ENCODE results near the gene OR51A7.
"Not testable (repeated sequence)": the region's sequence is repeated elsewhere in the genome, so short reads cannot be mapped to it uniquely, and the experiment has no call there.

The OR51A7 gene, protein sequence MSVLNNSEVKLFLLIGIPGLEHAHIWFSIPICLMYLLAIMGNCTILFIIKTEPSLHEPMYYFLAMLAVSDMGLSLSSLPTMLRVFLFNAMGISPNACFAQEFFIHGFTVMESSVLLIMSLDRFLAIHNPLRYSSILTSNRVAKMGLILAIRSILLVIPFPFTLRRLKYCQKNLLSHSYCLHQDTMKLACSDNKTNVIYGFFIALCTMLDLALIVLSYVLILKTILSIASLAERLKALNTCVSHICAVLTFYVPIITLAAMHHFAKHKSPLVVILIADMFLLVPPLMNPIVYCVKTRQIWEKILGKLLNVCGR

DNA sequence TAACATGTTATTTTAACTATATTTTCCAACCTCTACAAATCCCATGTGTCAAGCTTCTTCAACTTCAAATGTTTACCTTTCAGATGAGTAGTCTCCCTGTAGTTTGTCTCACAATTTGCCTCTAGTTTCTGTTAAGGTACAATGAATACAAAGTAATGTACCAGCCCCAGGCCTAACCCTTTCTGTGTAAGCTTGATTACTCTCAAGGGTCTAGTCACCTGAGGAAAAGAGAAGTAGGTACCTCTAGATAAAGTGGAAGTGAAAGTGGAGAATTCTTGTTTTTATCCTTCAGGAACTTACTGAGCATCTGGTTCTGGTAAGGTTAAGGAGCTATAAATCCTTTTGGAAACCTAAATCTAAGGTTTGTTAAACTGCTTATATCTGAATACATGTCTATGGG, at the start of gene OR51A7:
Gene OR51A7, plus strand, starts transcription at position 300 of the 400 bp plus-strand sequence. CDS start 3,587 bp downstream, outside the sequence.
- no peak for DNase-seq (ENCODE audit: low read depth in 1 of 2, low spot score in 1 of 2)

DNA sequence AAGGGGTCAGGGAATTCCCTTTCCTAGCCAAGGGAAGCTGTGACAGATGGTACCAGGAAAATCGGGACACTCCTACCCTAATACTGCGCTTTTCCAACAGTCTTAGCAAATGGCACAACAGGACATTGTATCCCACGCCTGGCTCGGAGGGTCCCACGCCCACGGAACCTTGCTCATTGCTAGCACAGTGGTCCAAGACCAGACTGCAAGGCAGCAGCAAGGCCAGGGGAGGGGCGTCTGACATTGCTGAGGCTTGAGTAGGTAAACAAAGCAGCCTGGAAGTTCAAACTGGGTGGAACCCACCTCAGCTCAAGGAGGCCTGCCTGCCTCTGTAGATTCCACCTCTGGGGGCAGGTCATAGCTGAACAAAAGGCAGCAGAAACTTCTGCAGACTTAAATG, 49.3 kb upstream of the OR51A7 start:
- DNase-seq (ENCODE audit: low read depth in 1 of 2, low spot score in 1 of 2), result not testable (repeated sequence)

DNA sequence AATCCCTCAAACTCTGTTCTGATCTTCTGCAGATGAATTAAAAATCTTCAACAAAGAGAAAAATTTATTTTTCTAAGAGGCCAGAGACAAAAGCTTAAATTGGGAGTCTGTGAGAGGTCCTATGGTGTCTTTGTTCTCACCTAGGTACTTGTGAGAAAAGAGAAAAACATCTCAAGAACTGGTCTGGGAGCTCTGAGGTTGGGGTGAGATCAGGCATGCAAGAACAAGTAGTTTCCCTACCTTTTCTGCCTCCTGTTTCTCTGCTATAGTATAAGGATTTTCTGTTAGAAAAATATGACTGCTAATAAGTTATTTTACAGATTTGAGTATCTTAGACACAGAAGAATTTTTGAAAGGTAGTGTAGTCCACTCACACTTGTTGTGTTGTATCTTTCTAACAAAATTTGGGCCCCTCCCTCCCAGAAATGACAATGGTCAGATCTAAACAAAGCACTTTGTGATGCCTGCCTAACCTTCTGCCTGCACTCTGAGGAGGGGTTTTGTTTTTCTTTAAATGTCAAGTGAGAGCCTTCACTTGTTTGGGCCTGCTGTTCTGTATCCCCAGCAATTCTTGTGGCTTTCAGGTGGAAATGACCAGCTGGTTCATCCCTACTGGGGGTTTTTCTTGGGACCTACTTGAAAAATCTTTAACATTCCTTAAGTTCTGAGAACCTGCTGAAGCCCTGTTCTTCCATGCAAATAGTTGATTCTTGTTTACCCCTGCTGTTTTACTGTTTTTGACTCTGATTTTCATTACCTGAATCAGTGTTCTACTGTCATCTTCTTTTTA, 40.9 kb upstream of the OR51A7 start:
- no peak for DNase-seq (ENCODE audit: low read depth in 1 of 2, low spot score in 1 of 2)

DNA sequence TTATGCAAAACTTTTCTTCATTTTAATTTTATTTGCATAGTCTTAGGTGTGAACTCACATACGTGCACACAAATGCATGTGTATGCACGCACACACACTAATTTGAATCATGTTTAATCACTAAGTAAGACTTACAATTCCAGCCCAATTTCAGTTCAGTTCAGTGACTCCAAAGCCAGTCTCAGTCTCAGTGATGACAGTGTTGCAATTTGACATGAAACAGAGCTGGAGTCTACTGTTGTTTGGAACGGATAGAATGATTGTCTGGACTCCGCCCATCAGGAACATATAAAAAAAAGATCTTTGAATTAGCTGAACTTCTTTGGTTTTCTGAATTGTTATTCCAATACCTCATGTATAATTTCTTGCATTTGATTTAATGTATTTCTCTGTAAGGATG, 39.7 kb upstream of the OR51A7 start:
- no peak for DNase-seq (ENCODE audit: low read depth in 1 of 2, low spot score in 1 of 2)

DNA sequence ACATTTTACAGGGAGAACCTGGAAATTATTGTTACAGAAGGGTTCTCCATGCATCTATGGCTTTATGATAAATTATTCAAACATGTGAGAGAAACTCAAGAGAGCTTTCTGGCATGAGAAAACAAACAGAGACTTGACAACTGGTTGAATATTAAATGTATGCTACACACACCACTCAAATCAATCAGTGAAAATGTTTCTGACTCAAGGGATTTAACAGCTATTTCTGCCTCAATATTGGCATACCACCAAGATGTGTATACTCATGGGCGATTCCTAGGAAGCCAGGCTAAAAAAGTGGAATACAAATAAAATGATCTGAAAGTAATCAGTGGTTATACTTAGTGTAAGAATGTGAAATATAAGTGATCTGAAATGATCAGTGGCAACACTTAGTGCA, 37.7 kb upstream of the OR51A7 start:
- no peak for DNase-seq (ENCODE audit: low read depth in 1 of 2, low spot score in 1 of 2)

DNA sequence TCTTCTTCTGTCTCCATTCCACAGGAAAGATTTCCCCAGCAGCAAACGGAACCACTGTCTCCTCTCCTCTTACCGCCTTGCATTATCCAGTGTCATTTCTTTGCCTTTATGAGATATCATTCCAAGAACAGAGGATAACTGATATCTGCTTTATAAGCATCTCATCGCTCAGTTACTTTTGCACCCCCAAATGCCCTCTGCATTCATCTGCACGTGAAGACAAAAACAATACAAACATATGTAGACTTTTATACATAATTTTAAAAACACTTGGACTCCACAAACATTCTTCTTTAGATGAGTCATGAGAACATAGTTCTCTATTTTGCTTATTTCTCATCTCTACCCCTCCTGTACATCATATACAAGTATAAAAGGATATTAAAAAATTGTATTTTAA, 22.4 kb upstream of the OR51A7 start:
- no peak for DNase-seq (ENCODE audit: low read depth in 1 of 2, low spot score in 1 of 2)

DNA sequence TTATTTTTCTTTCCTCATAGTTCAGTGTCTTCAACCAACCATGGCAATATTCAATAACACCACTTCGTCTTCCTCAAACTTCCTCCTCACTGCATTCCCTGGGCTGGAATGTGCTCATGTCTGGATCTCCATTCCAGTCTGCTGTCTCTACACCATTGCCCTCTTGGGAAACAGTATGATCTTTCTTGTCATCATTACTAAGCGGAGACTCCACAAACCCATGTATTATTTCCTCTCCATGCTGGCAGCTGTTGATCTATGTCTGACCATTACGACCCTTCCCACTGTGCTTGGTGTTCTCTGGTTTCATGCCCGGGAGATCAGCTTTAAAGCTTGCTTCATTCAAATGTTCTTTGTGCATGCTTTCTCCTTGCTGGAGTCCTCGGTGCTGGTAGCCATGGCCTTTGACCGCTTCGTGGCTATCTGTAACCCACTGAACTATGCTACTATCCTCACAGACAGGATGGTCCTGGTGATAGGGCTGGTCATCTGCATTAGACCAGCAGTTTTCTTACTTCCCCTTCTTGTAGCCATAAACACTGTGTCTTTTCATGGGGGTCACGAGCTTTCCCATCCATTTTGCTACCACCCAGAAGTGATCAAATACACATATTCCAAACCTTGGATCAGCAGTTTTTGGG, 21.6 kb upstream of the OR51A7 start, which contains the start of gene OR51T1:
Gene OR51T1, plus strand, starts transcription at position 41 of the 641 bp plus-strand sequence. Its CDS starts 0 bp downstream, at position 41.
- DNase-seq (ENCODE audit: low read depth in 1 of 2, low spot score in 1 of 2), result no peak

DNA sequence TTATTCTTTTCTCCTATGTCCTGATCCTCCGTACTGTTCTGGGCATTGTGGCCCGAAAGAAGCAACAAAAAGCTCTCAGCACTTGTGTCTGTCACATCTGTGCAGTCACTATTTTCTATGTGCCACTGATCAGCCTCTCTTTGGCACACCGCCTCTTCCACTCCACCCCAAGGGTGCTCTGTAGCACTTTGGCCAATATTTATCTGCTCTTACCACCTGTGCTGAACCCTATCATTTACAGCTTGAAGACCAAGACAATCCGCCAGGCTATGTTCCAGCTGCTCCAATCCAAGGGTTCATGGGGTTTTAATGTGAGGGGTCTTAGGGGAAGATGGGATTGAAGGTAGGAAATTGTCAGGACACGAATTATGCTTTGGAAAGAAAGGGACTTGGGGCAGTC, 21.0 kb upstream of the OR51A7 start:
- DNase-seq (ENCODE audit: low read depth in 1 of 2, low spot score in 1 of 2), result no peak

DNA sequence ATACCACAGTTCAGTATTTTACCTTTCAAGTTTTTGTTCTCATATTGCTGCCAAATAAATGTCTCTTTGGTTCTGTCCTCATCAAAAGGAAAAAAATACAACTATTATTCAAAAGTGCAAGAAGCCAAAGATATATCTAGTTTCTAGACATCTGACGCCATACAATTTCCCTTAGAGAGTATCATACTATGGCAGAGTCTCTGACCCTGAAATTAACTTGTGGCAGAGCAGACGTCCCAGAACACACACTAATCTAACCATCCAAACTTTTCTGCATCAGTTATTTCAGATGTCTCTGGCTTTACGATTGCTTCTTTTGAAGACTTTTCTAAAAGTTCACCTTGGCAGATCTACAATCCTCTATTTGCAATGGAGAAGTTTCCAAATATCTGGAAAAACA, 19.2 kb upstream of the OR51A7 start:
- no peak for DNase-seq (ENCODE audit: low read depth in 1 of 2, low spot score in 1 of 2)

DNA sequence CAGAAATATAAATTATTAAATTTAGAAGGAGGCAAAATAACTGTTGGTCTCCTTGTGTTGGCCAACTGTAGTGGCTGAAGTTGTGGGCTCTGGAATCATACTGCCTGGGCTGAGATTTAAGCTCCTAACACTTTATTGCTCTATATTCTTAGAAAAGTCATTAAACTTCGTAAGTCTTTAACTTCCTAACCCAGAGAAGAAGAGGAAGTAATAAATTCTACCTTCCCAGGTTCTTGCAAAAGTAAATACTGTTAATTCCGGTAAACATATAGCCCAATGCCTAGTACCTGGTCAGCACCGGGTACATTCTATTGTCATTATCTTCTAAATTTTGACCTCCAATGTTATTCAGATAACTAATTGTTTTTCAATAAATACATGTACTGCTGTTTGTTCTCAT, 17.4 kb upstream of the OR51A7 start:
- DNase-seq (ENCODE audit: low read depth in 1 of 2, low spot score in 1 of 2), result no peak

DNA sequence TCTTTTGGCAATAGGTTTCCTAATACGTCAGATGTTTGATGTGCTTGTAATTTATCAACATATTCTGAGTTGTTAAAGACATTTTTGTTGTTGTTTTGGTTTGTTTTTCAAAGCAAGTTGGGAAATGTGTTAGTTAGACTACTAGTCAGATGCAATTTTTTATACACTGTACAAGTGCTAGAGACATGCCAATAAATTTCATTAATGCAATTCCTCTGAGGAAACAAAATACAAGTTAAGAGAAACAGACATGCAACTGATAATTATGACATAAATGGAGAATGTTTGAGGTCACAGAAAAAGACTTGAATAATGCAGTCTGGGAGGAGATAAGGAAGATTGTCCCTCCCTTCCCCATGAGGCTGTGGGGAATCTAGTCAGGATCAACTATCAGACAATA, 16.0 kb upstream of the OR51A7 start:
- DNase-seq (ENCODE audit: low read depth in 1 of 2, low spot score in 1 of 2), result no peak

DNA sequence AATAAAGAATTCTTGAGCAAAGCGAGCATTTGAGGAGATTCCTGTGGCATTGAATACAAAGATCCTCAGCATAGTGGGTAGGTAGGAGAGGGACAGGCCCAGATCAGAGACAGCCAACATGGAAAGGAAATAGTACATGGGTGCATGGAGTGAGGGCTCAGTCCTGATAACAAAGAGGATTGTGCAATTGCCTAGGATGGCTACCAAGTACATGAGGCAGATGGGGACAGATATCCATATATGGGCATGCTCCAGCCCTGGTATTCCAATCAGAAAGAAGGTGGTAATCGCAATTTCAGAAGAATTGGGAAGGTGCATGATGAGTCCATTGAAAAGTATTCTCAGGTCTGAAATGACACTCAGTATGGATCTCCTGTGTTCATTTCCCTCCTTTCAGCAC, 13.3 kb upstream of the OR51A7 start:
- no peak for DNase-seq (ENCODE audit: low read depth in 1 of 2, low spot score in 1 of 2)

DNA sequence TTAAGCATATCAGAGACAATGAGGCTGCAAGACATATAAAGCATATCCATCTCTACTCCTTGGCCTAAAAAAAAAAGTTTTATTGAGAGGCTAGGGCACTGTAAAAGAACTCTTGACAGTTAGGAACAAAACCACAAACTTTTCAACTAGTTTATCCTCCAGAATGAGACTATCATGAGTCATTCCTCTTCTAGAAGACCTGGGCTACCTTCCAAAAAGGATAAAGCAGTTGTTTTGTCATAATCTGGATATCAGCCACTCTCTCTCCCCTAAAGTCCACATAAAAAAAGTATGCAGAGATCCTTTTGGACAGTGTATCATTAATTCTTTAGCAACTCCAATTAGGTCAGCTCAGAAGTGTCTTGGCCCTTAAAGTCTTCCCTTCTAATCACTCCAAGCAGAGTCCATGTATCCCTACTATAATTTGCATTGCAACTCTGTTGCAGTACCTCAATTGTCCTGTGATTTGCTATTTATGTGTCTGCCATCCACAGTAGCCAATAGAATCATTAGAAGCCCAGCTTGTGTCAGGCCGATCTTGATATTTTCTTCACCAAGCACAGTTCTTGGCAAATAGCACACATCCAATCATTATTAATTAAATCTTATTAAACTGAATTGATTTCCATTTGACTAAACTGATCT, 11.5 kb upstream of the OR51A7 start:
- no peak for DNase-seq (ENCODE audit: low read depth in 1 of 2, low spot score in 1 of 2)

DNA sequence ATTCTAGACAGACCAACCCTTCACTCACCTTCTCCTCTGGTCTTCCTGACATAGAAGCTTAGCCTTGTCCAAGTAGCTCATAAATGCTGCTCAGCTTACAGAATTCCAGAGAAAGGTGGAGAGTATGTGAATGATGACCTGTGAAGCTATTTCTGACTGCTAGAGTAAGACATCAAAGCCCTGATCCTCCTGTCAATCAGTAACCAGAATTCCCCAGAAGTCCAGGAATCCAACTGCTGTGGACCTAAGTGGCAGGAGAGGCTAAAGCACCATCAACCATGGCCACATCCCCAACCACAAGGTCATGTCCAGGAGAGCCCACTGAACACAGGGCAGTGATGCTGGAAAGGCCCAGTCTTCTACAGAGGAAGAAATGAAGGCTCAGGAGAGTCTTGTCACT, 13.0 kb downstream of the OR51A7 start:
- DNase-seq (ENCODE audit: low read depth in 1 of 2, low spot score in 1 of 2), result no peak

DNA sequence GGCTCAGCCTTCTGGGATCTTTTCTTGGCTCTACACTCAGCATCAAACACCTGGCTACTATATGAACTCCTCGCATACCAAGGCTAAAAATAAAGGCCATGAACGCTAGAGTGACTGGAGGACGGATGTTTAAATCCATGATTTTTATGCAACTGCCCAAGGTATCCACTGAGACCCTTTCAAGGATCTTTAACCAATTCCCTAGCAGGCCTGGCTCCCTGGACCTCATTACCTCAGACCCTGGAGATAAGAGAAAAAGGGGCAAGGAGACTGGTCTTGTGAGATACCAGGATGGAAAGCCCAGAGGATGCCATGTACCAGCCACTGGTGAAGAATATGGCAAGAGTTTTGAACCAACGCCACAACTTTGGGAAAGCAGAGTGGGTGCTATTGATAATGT, 15.7 kb downstream of the OR51A7 start, which contains the start of gene OR51G2:
Gene OR51G2, minus strand, starts transcription at position 101 of the 400 bp plus-strand sequence. CDS start 3,687 bp downstream, outside the sequence.
- DNase-seq (ENCODE audit: low read depth in 1 of 2, low spot score in 1 of 2), result no peak

DNA sequence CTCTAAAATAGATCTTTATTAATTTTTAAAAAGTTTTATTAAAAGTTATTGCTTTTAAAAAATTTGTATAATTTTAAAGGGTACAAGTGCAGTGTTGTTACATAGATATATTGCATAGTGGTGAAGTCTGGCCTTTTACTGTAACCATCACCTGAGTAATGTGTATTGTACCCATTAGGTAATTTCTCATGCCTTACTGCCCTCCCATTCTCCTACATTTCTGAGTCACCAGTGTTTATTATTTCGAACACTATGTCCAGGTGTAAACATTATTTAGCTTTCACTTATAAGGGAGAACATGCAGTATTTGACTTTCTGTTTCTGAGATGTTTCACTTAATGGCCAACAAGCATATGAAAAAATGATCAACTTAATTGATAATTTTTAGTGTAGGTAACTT, 18.2 kb downstream of the OR51A7 start:
- no peak for DNase-seq (ENCODE audit: low read depth in 1 of 2, low spot score in 1 of 2)

DNA sequence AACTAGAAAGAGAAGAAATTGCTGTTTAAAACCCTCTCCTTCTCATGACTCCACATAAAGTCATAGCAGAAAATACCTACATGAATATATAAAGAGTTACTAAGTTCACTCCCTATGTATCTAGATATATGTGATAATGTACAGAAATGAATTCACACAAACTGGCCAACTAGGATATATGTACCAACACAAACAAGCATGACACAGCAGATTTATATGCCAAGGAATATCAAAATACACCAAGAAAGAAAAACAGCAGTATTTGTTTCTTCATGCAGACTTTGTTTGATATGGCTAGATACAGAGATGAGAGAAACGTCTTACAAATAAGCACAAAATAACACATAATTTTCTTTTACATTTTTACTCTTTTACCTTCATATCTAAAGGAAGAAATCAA, 18.7 kb downstream of the OR51A7 start:
- DNase-seq (ENCODE audit: low read depth in 1 of 2, low spot score in 1 of 2), result no peak

DNA sequence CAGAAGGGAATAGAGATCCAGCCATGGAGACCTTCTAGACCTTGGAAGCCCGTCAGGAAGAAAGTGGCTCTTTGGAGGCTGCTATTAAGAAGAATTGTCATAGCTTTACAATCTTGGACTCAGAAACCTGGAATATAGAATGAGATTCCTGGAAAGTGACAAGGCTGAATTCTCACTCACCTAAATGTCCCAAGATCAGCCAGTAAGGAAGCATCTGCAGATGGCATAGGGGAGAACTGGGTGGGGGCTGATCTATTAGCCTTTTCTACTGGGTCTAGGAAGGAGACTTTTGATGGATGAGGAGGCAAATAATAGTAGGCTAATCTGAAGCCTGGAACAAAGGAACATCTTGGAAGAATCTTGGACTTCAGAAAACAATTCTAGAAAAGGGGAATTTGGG, 20.7 kb downstream of the OR51A7 start, which contains the start of gene OR51G1:
Gene OR51G1, minus strand, starts transcription at position 101 of the 400 bp plus-strand sequence. Its CDS starts 0 bp downstream, at position 101.
- DNase-seq (ENCODE audit: low read depth in 1 of 2, low spot score in 1 of 2), result no peak

DNA sequence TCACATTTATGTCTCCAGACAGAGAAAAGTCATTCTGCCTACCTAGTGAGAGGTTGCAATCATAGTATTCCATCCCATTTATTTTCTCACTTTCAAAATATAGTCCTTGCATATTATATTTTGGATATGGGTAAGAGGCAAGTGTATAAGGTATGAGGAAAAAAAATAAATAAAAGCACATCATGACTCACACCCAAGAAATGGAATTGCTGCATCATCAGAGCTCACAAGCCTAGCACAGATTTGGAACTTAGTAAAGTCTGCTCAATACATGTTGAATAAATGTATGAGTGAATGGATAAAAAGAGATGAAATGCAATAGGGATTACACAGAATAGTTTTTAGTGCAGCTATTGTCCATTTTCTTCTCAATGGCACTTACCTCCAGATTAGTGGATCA, 23.0 kb downstream of the OR51A7 start:
- no peak for DNase-seq (ENCODE audit: low read depth in 1 of 2, low spot score in 1 of 2)

DNA sequence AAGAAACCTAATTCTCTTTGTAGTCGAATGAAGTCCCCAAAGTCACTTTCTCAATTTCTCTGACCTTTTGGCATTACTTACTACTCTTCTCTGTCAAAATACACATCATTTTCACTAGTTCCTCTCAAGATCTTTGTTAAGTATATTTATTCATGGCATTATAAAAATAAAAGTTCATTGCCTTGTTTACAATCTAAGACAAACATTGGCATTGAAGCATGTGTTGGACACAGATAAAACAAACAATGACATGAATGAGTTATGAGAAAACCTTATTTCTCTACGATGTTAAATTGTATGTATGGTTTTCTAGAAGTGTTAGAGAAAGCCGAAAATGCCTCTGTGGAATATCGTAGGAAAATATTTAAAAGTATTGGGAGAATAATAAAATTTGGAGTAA, 29.2 kb downstream of the OR51A7 start:
- no peak for DNase-seq (ENCODE audit: low read depth in 1 of 2, low spot score in 1 of 2)

DNA sequence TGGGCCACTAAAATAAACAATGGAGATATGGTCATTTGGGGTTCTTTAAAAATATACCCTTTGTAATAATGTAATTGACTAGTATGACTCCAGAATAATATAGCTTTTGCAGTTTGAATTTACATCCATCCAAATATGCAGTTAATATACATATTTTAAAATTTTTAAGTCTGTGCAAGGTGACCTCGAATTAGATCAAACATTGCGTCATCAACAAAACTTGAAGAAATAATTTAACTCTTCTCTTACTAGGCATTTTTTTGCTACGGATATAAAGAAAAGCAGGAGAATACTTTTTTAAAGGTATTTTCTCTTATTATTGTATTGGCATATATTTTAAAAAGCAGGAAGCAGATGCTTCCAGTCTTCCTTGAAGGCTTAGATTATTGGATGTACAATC, 33.2 kb downstream of the OR51A7 start:
- no peak for DNase-seq (ENCODE audit: low read depth in 1 of 2, low spot score in 1 of 2)

Data from stimulated activated CD4-positive, alpha-beta T cell treated with anti-CD3 and anti-CD28 coated beads, Interleukin-15, amount 100 ng/mL, for 1 hour (primary cell).